Measurements from ENCODE around the gene HUNK.

HUNK gene

GRCh38 chr21:31924548-31924947 lies 51.7 kb downstream of the HUNK start:
- no peak for TF ChIP-seq CTCF (conservative IDR thresholded peaks at IDR 0.05)
- no peak for TF ChIP-seq ZFX (IDR thresholded peaks at IDR 0.05)
- no peak overlapping the region for H3K27ac ChIP-seq

- TF ChIP-seq CTCF (conservative IDR thresholded peaks at IDR 0.05) (no peak), ZFX (IDR thresholded peaks at IDR 0.05) (no peak)
- no peak overlapping the region for H3K27ac ChIP-seq
These were observed 53.7 kb downstream of the HUNK start for GRCh38 chr21:31926498-31926897.

- TF ChIP-seq ZFX (IDR thresholded peaks at IDR 0.05) (no peak), CTCF (conservative IDR thresholded peaks at IDR 0.05) (no peak)
These were observed 55.0 kb downstream of the HUNK start for GRCh38 chr21:31927689-31928353.

GRCh38 chr21:31928656-31929055 lies 55.8 kb downstream of the HUNK start:
- TF ChIP-seq ZFX (IDR thresholded peaks at IDR 0.05): no peak
- no peak for TF ChIP-seq CTCF (conservative IDR thresholded peaks at IDR 0.05)
- H3K27ac ChIP-seq: no peak overlapping the region

More at GRCh38 chr21:31927689-31928353, 55.0 kb downstream of the HUNK start:
- no peak overlapping the region for H3K27ac ChIP-seq

- no peak for TF ChIP-seq ZFX (IDR thresholded peaks at IDR 0.05)
- no peak for TF ChIP-seq CTCF (conservative IDR thresholded peaks at IDR 0.05)
- H3K27ac ChIP-seq: no peak overlapping the region
These were observed 56.7 kb downstream of the HUNK start for GRCh38 chr21:31929548-31929947.

- no peak overlapping the region for H3K27ac ChIP-seq
- TF ChIP-seq CTCF (conservative IDR thresholded peaks at IDR 0.05): no peak
- TF ChIP-seq ZFX (IDR thresholded peaks at IDR 0.05): no peak
These were observed 57.2 kb downstream of the HUNK start for GRCh38 chr21:31930001-31930400.

GRCh38 chr21:31931644-31932469 lies 59.0 kb downstream of the HUNK start:
- TF ChIP-seq CTCF (conservative IDR thresholded peaks at IDR 0.05): no peak
- no peak for TF ChIP-seq ZFX (IDR thresholded peaks at IDR 0.05)
- no peak overlapping the region for H3K27ac ChIP-seq

All from C4-2B (cell line).